Measurements from ENCODE around the gene ATP8A2. TPM values are rescaled to one million over a fixed set of nuclear protein-coding genes. Genes with fewer than 3 reads are reported as not detected.
"Not testable (repeated sequence)": the region's sequence is repeated elsewhere in the genome, so short reads cannot be mapped to it uniquely, and the experiment has no call there.

The ATP8A2 gene
- polyA plus RNA-seq, 12 donors = 1.3 to 3.3 (median 2.4) TPM; not detected in 1

DNA sequence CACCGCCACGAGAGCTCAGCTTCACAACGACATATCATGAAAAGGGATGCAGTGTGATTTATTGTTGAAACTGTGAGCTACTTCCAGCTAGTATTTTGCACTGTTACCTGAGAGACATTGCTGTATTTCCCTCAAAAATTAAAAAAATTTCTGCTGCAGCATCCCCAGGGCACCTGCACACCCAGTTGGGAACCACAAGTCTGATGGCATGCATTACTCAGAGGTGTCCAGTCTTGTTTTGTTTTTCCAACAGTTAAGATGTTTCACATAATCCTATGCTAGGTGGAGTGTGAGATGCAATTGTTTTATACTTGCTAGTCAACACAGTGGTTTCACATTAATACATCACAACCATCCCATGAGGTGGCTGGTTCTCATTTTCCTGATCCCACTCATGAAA is 394.8 kb downstream of the ATP8A2 start:
- DNase-seq = no peak

DNA sequence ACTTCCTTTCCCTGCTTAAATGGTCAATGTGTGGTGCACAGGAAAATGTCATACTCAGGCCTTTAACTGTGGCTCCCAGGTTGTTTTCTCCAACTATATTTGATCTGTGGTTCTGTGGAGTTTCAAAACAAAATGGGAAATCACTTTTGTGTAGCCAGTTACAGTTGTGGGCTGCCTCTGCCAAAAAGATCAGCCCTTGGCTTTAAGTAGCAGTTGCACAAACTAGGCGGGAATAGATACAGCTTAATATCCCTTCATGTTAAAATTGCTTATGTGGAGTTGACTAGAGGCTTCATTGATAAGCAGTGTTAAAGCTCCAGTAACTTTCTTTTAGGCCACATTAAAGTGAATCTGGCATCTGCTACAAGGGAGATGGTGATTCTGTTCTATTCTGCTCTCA is 395.2 kb downstream of the ATP8A2 start:
- DNase-seq = no peak

DNA sequence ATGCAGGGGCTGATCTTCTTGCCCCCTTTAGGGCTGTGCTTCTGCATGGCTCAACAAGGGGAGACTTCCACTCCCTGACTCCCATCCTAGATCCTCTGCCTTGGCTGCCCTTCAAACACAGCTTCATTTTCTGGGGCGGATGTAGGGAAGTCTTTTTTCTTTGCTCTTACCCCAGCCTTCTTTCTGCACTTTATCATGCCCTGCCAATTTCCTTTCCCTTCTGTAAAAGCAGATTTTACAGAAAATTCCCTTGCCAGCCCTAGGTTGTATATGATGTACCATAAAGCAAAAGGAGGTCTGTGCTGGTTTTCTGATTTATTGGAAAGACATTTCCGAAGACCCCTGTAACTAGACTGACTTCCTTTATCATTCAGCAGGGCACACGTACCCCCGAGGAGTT is 396.6 kb downstream of the ATP8A2 start:
- no peak for DNase-seq

DNA sequence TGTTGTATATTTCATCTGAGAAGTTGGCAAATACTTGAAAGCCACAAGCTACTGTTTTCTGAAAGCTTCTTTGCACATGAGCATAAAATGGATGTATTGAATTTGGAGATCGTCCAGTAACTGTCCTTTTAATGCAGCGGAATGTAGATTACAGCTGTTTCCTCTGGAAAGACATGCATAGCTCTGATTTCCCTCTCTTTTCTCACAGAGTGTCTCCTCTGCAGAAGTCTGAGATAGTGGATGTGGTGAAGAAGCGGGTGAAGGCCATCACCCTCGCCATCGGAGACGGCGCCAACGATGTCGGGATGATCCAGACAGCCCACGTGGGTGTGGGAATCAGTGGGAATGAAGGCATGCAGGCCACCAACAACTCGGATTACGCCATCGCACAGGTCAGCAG is 397.1 kb downstream of the ATP8A2 start:
- DNase-seq = no peak

DNA sequence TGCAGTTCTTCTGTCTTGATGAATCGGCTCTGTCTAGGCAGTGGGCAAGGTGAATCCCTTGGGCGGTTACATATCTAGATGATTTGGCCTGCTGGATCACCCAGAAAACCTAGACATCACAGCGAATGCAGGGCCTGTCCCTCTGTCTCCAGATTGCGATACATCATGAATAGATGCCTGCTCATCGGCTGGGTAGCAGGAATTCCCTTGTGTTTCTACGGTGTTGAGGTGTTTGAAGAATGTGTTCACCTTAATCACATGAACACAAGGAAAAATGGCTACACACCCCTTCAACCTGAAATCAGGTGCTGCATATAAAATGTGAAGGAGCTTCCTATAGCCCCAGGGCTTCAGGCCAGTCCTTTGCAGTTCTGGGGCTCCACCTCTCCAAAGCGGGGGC is 398.8 kb downstream of the ATP8A2 start:
- DNase-seq = no peak

DNA sequence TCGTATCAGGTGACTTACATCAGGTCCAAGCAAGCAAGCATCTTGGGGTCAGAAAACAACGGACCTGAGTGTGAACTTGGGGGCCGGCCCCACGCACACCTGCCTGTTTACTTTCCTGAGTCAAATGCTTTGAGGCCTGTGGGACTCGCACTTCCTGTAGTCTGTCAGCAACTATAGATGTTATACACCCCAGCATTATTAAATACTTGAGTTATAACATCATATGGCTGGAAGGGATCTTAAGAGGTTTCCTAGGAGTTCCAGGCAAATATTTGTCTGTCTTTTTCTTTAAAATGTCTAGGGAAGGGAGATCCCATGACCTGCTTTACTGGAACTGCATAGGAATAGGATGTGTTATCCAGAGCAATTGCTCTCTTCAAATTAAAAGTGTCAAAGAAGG is 399.4 kb downstream of the ATP8A2 start:
- DNase-seq = peak; percentile 75

DNA sequence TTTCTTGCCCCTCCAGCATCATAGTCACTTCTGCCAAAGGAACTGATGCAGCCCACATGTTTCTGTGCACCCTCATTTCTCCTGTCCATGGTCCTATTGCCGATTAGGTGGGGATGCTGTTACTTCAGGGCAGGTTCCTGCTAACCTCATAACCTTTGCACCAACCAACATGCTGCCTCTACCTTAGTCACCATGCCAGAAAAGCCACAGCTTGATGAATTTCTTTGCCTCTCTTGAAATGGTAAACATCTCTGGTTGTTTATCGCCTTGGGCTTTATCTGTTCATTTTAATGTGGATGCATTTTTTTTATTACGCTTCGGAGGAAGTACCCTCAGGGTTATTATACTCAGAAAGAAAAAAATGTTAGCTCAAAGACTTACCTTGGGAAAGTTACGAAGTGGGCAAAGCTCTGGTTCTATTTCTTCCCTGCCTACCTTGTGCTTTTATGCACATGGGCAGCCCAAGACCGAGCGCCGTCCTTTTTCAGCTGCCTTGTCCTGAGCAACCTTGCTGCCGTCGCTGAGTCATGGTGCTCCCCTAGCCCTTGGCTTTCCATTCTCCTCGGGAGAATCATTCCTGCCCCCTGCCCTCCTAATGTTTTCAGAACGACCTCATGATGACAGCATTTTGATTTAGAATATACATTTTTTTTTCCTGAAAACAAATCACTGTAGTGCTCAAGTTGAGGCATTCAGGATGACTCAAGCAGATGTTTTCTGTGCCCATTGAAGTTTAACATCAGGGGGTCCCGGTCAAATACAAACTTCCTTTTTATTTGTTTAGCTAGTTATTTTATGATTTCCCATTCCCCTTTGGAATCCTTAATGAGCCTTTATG is 400.1 kb downstream of the ATP8A2 start:
- no peak for DNase-seq

DNA sequence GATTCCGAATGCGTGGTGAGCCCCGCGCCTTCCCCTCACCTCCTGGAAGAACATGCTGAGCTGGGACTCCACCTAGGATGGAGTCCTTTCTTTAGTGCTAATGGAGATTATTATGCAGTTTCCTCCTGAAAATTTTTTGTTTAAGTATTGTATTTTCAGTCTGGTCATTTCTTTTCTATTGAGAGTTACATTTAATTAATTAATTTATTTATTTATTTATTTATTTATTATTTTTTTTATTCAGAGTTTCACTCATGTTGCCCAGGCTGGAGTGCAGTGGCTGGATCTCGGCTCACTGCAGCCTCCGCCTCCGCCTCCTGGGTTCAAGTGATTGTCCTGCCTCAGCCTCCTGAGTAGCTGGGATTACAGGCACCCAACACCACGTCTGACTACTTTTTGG is 400.8 kb downstream of the ATP8A2 start:
- not testable (repeated sequence) for DNase-seq

DNA sequence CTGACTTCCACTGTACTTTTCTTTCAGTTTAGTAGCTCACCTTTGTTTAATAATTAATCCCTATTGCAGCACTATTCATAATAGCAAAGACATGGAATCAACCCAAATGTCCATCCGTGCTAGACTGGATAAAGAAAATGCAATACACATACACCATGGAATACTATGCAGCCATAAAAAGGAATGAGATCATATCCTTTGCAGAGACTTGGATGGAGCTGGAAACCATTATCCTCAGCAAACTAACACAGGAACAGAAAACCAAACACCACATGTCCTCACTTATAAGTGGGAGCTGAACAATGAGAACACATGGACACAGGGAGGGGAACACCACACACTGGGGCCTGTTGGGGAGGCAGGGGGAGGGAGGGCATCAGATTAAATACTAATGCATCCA is 402.3 kb downstream of the ATP8A2 start:
- DNase-seq = not testable (repeated sequence)

DNA sequence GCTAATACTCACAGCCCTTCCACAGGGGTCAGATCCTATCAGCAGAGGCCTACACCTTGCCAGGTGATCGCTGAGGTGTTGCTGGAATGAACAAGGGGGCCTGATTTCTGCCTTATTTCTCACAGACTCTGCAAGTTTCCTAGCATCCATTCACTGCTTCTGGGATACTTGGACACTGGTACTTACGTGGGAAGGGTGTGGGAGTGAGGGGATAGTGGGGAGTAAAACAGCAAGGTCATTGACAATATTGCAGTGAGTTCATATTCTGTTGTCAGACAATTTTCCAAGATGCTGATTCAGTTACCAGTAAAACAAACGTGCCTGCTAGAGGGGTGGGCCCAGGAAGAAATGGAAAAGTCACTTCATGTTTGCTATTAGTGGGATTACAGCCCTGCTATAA is 403.5 kb downstream of the ATP8A2 start:
- no peak for DNase-seq

DNA sequence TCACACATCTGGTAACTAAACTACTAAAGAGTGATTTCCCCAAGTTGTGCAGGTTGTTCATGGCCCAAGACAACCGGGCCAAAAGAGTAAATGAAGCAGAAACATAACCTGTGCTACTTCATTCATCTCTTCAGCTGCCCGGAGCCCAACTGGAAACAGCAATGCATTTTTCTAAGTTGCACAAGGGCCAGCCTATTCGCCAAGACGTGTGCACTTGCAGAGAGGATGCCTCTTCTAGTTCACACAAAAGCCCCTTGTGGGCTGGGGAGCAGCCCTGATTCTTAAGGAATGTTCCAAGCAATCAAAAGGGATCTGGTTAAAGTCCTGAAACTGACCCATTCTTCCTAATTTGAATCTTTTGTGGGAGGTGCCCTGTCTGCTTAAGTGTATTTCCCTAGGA is 404.2 kb downstream of the ATP8A2 start:
- no peak for DNase-seq

DNA sequence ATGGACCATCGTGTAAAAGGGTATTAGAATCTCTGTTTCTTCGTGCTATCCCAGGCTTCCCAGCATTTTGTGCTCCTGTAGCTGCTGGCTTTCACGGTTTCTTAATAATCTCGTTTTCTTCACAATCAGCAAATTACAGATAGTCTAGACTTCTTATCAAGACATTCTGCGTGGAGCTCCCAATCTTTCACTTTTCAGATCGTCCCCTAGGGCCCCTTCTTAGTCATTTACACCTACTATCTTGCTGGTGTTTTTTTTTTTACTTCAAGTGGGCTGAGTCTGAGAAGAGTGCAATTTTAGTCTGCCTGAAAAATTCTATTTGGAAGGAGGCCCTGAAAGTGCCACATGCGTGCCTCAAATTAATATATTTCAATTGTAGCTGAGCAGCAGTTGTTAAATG is 404.9 kb downstream of the ATP8A2 start:
- DNase-seq = no peak

DNA sequence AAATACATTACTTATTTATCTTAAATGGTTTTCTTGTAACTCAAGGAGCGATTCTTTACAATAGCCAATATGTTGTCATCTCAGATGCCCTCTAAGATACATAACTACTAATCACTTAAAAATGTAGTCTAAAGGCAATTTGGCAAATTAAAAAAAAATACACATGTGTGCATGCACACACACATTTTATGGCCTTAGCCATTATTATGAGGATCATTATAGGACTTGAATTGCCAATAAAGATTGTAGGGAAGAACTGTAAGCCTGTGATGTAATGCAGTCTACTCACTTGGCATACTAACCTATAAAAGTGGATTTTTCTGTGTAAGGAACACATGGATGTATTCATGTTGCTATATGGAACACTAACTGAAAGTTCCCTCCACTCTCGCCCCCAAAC is 405.7 kb downstream of the ATP8A2 start:
- DNase-seq = no peak

DNA sequence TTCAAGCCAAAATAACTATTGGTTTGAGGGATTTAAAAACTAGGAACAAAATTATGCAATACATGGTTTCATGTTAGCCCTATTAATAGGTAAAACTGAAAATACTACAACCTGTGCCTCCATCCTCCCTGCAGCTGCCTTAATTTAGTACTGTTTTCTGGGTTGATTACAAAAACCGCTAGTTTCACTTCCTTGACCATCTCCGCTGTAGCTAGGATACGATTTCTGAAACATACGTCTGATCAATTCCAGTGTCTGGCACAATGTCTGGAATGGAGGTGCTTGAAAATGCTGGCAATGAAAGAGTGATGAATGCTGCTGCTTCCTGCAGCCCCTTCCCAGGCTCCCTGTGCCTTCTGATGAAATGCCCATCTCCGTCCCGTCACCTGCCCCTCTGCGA is 406.6 kb downstream of the ATP8A2 start:
- DNase-seq = no peak

DNA sequence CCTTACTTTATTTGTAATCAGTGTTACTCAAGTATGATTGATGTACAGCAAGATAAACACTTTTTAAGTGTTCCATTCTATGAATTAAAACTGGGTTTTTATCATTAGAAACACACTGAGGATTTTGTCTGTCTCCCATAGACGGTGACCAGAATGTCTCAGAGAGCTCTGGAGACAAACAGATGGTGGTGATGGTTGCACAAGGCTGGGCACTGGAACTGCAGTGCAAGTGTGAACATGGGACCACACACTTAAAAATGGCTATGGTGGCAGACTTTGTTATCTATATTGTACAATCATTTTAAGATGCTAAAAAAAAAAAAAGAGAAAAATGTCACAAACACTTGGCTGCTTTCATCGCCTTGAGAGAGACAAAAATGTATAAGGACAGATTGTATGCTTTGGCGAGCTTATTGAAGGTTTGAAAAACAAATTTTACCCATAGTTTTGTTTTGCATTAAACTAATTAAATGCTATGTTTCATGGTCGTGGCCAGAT is 407.1 kb downstream of the ATP8A2 start:
- no peak for DNase-seq

DNA sequence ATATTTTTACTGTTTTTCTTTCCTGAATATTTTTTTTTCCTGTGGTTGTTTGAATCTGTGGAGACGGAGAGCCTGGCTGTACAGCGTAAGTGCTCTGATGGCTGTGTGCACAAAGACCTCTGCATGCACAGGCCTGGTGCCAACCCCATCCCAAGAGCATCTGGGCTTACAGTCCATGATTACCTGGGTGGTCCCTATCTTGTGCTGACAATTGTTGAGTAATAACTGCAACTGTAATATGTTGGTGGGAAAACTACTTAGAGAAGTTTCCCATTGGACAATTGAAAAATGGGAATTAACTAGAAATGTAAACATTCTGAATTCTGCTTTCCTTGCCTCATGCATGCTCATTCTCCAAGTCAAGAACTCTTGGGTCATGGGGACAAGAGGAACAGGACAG is 411.3 kb downstream of the ATP8A2 start:
- no peak for DNase-seq

DNA sequence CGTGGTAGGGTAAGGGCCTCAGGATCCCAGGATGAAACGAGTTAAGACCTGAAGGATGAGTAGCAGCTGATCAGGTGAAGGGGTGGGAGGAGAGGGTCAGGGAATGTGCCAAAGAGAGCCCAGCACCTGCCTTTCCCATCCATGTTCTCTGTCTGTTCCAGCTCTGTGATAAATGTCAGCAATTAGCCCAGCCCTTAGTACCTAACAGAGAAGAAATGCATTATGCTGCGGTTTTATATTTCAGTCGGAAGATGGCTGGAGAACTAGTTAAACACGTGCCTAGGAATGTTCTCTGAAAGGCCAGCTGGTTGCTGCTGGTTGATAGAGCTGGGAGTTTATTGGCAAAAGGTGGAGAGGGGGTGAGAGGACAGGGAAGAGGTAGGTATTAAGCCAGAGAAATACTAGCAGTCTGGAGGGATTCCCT is 411.8 kb downstream of the ATP8A2 start:
- no peak for DNase-seq

DNA sequence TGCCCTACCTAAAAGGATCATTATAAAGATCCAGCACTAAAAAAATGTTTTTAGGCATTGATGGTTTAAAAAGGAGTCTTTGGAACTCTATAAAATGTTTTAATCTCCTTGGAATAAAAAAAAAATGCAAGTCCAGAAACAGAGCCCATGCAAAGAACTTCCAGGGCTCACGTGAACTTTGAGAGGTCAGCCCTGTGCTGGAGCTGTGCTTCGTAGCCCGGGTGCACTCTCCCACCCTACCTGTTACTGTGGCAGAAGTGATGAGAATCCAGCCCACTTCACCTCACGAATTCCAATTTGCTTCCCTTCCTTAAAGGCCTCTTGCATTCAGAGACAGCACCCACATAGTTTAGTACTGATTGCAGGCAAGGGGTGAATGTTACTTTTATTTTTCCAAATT is 412.3 kb downstream of the ATP8A2 start:
- no peak for DNase-seq

DNA sequence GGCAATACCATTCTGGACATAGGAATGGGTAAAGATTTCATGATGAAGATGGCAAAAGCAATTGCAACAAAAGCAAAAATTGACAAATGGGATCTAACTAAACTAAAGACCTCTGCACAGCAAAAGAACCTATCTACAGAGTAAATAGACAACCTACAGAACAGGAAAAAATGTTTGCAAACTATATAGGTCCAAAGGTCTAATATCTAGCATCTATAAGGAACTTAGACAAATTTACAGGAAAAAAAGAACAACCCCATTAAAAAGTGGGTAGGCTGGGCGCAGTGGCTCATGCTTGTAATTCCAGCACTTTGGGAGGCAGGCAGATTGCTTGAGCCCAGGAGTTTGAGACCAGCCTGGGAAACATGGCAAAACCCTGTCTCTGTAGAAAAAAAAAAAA is 418.4 kb downstream of the ATP8A2 start:
- DNase-seq = not testable (repeated sequence)

DNA sequence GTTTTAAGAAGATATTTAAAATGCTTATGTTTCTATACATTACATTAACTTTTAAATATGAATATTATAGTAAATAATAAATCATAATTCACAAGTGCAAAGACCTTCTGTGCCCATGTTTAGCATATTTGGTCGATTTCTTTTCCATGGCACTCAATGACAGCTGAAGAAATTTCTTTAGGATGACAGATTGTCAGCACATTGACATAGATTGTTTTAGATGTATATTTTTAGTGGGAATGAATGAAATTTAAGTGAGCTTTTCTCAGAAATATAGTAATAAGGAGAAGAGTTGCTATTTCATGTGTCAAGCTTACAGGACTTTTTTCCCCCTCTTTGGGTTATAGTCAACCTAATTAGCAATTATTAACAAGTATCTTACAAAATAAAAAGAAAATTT is 423.5 kb downstream of the ATP8A2 start:
- DNase-seq = no peak

DNA sequence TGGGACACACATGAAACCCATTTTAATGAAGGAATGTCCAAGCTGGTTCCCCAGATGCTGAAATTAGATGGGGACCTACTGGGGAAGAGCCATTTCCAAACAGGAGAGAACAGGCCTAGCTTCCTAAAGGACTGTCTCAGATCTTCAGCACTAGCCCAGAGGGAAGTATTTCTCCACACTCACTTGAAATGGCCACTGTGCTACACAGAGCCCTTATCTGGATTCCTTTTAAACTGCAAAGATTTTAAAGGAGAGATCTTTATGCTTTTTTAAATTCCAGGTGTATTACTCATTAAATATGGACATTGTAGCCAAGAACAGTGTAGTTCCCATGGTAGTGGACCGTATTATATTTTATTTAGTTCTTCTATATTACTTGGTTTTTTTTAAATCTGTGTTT is 424.7 kb downstream of the ATP8A2 start:
- no peak for DNase-seq

DNA sequence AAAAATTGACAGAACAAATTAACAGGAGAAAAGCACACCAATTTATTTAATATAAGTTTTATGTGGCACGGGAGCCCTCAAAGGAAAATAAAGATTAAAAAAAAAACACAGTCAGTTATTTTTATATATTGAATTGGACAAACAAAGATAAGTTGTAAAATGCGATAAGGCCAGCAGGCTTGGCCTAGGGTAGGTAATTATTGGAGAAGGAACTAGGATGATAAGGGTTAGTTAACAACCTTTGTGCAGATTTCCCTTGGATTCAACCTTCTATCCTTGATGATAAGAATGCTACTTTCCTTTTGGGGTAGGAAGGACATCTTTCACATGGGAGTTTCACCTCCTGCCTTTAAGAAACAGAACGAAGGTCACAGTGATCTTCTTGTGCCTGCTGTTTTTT is 427.2 kb downstream of the ATP8A2 start:
- no peak for DNase-seq

DNA sequence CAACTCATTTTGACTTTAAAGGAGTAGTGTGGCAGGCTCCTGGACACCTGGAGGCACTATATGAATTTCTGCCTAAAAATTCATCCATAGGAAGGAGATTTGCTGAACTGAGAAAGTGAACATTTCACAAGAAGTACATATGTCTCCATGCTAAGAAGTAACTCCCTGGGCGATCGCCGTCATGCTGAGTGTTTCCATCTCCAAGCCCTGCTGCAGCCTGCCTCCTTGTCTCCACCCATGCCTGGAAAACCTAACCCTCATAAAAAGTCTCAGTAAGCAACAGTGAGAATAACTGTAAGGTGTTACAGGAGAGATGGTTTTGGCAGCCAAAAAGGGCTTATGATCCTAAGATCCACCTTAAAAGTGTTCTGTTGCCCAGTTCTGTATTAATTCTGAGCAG is 428.7 kb downstream of the ATP8A2 start:
- DNase-seq = peak; percentile 53

DNA sequence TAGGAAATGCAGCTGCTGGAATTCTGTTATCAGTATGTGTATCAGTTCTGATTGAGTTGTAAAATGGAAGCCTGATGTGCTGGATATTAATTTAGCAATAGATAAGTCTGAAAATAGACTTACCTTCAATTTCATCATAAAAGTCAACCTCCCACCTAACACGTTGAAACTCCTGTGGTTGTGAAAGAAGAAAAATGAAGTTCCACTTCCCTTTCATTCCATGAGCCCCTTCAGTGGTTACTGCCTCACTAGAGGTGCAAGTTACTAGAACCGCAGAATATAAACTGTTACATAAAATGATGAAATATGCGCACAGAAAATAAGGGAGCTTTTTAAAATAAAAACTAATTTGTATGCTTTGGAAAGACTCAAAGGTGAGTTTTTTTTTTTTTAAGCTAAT is 430.8 kb downstream of the ATP8A2 start:
- no peak for DNase-seq
